NAMALWA (cell line): ENCODE measurements around the gene RHOBTB3.
A peak's percentile ranks its signal among the peaks of the same experiment; 100 is the strongest.

Experiments used
- DNase-seq: peaks from one replicate; pipeline ENCODE4 v3.0.0-alpha.2; 2015; ENCODE audit warnings: low spot score

Gene RHOBTB3

DNA sequence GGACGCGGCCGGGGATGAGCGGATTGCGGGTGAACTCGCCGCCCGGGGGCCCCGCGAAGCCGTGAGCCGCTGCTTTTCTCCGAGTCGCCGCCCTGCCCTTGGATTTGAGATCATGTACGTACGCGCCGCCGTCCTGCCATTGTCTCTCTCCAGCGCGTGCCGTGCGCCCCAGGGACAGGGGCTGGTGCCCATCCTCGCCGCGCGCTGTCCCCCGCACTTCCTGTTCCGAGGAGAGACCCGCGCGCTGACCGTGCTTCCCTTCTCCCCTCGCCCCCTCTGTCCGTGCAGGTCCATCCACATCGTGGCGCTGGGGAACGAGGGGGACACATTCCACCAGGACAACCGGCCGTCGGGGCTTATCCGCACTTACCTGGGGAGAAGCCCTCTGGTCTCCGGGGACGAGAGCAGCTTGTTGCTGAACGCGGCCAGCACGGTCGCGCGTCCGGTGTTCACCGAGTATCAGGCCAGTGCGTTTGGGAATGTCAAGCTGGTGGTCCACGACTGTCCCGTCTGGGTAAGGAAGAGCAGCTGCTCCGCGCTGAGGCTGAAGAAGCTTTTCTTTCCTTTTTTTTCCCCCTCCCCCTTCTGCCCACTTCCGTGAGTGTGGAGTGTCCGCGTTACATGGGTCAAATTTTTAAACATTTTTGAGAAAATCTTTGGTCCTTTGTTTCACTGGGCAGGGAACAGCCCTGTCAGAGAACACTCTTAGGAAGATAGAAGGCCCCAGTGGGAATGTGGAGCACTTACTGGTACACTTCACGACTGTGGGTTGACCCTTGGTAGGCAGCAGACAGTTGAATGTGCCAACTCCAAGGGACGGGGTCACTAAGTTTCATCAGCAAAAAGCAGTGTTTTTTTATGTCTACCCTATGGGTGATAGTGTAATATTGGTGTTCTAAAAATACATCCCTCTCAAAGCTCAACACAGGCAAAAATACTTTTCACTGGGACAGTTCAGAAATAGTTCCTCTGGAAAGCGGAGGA is 727 bp downstream of the RHOBTB3 start:
- peak; percentile 21 for DNase-seq

DNA sequence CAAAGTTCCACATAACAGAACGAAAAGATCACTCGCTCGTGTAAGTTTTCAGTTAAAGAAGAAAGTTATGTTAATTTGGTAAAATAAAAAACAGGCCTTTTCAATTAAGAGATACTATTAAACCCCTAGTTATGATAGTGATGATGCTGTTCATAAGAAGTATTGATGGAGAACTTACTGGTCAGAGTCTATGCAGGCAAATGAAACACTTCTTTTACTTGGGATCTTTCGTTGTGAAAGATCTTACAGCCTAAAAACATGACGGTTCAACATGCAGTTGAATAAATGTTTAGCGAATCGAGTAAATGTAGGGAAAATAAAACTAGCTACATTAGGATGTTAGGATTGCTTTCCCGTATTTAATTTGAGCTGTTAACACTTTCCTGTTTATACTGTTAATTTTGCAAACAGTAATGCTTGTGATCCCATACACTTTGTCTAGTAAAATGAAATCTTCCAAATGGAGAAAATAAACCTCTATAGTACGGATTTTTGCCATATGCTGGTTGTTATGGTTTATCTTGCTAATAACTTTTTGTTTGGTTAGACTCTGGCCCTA is 2.0 kb downstream of the RHOBTB3 start:
- no peak for DNase-seq

DNA sequence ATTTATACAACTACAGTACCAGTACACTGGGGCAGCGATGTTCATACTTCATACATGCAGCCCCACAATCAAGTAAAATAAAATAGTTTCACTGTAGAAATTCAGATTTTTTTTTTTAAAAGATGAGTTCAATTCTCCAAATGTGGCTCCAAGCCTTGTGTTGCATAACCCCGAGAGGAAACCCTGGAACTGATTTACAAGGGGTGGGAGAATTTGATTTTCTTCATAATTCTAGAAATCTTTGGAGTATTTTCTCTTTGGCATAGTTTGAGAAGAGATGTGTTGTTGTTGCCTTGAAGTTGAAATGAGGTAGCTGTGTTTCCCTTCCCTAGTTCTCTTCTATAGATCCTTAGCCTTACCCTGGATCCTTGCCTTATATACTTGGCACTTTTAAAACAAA is 3.1 kb downstream of the RHOBTB3 start:
- no peak for DNase-seq

DNA sequence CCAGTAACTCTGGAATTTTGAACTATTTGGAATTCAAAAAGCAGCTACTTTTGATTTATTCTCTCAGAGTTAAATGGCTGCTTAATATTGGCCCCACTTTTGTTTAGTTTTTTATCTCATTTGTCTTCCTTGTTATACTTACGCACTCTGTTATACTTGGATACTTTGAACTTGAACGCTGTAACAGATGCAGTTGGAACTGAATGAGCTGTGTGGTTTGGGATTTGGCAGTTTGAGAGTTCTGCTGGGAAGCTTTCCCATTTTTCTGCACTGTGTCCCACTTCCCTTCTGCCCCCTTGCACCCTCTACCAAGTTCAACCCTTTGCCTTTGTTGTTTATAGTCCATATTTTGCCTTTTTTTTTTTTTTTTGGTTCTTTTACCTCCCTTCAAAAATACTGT is 3.8 kb downstream of the RHOBTB3 start:
- no peak for DNase-seq

DNA sequence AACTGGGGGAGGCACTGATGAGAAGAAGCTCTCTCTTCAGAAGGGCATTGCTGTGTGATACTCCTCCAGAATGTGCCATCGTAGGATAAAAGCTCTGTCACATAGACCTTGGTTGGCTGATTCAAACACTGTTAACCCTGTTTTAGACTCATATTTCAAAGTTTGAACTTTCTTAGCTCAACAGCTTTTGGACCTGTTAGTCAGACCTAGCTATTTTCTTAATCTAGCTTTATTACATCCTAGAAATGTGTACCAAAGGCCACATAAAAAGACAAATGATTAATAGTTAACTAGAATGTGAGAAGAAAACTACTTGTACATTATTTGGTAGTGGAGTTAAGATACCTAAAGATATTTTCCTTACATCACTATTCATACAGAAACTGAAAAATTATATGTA is 4.3 kb downstream of the RHOBTB3 start:
- no peak for DNase-seq

DNA sequence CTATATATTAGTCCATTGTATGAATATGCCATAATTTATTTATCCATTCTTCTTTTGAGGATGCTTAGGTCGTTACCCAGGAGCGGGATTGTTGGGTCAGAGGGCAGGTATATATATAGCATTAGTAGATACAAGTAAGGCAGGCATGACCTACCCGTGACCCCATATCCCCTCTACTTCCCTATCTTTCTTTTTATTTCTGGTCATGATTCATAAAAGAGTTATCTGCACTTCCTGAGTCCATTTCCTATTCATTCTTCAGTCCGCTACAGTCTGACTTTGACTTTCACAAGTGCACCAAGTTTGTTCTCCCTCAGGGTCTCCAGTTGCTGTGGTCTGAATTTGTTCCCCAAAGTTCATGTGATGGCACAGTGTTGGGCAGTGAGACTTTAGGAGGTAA is 6.9 kb downstream of the RHOBTB3 start:
- DNase-seq = no peak

DNA sequence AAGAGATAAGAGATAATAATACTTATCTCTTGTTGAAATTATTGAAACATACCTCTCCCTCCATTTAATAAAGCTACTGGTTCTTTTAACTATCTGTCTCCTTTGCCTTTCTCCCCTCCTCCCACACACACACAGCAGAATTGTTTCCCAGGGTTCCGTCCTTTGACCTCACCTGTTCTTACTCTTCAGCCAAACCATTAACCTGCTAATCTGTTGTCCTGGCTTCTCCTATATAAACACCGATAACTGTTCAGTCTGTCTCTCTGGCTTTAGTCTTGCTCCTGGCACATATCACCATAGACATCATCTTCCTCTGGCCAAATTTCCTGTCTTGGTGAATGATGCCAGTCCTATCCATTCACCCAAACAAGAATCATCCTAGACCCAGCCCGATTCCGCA is 7.7 kb downstream of the RHOBTB3 start:
- DNase-seq = no peak

DNA sequence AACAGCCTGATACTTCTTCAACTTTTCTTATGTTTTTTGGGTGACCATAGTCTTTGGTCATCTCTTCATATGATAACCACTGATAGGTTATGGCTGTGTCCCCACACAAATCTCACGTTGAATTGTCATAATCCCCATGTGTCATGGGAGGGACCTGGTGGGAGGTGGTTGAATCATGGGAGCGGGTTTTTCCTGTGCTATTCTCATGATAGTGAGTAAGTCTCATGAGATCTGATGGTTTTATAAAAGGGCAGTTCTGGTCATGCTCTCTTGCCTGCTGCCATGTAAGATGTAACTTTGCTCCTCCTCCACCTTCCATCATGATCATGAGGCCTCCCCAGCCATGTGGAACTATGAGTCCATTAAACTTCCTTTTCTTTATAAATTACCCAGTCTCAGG is 8.7 kb downstream of the RHOBTB3 start:
- DNase-seq = no peak

DNA sequence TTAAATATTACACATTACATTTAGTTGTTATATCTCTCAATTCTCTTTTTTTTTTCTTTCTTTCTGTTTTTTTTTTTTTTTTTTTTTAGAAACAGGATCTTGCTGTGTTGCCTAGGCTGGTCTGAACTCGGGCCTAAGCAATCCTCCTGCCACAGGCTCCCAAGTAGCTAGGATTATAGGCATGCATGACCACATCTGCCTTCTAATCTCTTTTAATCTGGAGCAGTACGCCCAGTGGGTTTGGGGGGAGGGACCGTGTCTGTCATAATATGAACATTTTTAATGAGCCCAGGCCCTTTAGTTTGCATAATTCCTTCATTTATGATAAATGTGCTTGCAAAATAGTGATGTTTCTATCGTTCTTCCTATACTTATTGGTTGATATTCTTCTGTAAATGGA is 10.3 kb downstream of the RHOBTB3 start:
- no peak for DNase-seq

DNA sequence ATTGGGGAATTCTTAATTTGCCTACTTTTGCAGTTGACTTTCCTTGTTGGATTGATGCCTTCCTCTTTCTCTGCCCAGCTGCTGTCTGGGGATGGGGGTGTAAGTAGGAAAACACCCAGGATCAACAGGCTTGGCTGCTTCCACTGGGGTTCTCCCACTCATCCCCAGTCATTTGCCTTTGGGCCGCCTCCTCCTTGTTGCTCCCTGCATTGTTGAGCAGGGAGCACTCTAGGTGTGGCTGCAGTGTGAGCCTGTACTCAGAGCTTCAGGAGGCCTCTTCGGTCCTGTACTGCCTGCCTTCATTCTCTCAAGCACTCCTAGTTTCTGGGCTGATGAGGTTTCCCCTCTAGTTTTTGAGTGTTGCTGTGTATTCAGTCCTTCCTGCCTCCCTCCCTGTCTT is 12.1 kb downstream of the RHOBTB3 start:
- DNase-seq = no peak

DNA sequence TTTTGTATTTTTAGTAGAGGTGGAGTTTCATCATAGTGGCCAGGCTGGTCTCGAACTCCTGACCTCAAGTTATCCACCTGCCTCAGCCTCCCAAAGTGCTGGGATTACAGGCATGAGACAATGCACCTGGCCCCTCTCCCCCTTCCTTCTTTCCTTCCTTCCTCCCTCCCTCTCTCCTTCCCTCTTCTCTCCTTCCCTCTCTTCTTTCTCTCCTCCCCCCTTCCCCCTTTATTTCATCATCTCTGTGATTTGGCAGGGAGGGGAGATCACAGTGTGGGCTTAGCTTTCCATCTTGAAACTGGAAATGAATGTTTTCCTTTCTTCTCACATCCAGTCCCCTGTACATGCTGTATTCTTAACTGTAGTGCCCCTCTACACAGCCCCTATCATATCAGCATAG is 12.7 kb downstream of the RHOBTB3 start:
- DNase-seq = no peak

DNA sequence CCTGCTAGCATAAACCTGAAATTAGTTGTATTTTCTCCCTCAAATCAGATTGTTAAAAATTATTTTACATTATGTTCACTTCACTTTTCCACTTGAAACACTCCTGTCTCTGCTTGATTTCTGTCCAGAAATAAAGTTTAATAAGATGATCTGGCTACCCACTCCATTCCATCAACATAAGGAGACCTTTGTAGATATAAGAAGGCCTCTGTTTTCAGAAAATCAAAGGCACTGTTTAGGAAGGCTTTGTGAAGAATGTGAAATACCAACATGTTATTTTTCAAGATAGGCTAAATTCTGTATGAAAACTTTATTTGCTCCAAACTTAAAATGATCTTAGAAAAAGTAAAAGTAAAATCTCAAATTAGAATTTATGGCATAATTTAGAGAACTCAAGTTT is 15.1 kb downstream of the RHOBTB3 start:
- no peak for DNase-seq

DNA sequence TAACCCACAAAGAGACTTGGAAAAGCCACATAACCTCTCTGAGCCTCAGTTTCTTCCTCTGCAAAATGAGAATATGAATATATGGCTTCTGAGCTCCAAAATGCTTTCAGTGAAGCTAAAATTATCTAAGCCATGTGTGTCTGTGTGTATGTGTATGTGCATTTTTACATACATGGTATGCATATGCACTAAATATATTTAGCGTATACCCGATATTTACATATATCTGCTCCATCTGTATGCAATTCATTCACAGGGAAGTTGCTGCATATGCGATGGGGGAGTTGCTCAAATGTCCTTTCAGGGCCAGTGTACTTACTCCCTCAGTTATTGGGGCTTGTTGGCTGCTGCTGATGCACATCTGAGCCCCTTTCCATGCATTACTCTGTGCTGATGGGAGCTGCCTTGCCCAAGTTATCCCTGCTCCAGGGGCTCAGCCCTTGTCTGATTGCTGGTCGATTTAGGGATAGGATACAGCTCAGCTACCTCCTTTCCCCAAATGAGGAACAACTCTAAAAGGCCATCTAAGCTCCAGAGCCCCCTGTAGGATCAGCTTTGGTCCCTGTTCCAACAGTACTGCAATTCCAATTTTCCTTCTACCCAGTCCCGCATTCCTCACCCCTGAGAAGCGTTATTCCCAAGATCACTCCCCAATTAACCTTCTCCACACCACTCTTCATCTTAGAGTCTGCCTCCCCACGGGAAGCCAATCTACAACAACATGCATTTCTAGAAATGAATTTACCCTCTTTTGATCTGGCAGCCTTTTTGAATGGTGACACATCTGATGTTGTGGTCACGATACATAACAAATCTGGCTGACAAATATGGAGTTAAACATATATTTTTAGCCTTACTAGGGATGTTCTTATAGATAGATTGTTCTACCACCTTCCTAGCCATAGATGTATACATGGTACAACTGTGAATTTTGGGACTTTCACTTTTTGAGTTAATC is 15.9 kb downstream of the RHOBTB3 start:
- DNase-seq = no peak

DNA sequence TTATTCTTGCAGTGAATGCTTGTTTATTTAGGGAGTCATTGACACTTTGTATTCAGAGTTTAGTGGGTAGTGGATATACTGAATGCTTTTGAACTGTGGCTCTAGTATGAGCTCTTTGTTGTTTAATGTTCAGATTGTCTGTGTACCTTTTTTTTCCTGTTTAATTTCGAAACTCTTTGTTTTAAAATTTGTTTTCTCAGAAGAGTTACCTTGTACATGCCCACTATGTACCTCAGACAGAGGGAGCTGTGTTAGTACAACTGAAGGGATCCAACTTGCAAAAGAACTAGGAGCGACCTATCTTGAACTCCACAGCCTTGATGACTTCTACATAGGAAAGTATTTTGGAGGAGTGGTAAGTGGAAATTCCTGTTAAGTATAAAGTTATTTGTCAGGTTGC is 17.0 kb downstream of the RHOBTB3 start:
- DNase-seq = no peak

DNA sequence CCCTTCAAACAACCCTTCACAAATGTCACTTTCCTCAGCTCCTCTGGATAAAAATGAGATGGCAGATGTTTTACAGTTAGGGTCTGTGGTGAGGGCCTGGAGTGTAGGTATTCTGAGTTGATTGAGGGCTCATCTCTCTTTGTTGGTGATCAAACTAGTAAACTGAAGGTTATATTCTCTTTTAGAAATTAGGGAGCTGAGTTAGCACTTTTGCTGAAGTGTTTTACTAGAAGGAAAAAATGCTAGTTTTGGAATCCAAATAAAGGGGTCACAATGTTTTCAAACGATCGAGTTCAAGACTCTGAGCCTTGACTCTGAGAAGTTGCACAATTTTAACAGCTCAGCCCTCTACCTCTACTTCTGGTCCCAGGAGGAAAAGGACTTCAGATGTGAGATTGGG is 23.4 kb downstream of the RHOBTB3 start:
- DNase-seq = no peak

DNA sequence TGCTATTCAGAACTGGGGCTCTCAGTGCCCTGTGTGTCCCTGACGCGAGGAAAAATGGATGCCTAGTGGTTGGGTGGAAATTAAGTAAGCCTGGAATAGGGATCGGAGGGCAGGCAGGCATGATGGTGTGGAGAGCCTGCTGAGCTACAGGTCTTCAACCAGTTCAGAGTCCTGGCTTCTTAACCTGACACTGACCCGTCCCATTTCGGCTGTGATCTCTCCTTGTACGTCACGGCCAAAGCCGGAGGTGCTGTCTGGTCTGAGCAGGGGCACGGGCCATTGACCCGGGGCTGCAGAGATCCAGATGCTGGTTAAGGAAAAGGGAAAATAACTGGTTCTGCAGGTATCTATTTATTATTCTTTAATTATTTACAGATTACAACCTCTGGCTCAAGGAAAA is 27.9 kb downstream of the RHOBTB3 start:
- DNase-seq = no peak

DNA sequence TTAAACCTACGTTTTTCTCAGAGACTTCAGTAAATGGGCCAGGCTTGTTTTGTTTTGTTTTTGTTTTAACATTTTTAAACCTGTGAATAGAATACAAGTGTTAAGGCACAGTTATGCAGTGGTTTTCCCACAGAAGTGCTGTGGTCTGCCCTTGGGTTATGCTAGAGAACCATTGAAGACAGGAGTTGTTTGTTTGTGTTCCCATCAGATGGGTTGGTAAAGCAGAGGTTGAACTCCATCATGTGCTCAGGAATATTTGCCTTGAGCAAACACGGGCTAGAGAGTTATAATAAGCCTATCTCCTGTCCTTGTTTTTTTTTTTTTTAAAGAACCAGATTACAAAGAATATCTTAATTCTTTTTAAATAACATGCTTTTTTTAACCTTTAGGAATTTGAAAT is 28.5 kb downstream of the RHOBTB3 start:
- DNase-seq = no peak

DNA sequence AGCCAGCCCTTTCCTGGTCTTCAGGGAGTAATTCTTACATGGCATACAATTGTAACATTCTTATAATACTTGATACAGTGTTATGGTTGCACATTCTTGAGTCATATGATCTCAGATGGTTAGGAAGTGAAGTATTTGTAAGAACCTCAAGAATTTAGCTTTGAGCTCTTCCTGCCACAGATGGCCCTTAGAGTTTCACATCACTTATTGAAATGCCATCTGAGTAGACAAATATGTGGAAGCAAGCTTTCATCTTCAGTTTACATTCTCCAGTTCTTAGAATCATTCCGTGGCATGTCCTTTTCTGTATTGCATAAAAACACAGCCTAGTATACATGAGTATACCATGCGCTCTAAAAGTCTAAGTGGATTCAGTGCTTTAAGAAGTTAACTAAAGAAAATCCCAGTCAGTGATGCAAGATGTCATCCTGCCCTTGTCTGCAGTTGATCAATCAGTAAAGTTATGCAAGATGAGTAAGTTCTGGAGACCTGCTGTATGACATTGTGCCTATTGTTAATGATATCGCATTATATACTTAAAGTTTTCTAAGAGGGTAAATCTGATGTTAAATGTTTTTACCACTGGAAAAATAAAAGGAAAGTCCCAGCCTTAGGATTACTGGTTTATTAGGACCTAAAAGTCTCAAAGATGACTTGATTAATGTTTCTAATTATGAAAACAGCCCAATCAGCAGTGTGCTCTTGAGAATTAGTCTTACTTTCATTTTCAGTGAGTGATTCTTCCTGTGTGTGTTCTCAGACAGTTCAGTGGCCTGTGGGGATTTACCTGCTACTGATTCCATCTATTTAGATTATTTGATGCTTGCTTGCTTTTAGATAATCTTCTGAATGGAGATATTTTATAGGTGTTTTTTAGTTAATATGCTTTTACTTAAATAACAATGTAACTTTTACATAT is 29.4 kb downstream of the RHOBTB3 start:
- DNase-seq = peak; percentile 64

DNA sequence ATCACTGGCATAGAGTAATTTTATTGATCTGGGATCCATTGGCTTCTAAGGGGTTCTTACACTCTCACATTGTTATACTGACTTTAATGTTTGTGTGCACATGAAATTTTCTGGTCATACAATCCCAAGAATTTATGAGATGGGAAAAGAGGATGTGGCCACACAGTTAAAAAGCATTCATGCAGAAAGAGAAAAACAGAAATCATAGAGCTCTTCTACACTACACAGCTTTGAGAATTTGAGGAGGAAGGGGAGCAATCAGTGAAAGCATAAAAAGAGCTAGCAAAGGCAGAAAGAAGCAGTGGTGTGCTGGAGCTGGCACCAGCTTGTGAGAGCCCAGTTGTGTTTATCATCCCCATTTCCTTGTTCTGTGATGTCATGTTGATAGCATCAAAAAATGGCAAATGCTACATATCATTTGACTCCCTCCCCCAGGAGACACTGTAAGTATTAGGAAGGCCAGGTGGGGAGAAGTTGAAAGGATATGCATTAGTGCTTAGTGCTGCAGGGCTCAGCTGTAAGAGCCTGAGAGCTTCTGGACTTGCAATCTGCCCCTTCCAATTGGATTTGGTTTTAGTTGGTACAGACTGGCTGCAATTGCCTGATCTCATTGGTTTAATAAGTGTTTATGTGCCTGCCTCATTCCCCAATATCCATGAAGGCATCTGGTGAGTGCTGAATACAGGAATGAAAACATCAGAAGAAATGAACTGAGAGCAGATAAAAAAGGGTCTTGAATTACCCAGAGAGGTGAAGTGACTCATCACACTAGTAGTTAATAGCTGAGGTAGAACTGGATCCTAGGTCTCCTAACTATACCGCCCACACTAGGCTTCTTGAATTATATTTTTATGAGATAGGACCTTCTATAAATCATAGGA is 30.9 kb downstream of the RHOBTB3 start:
- peak; percentile 15 for DNase-seq

DNA sequence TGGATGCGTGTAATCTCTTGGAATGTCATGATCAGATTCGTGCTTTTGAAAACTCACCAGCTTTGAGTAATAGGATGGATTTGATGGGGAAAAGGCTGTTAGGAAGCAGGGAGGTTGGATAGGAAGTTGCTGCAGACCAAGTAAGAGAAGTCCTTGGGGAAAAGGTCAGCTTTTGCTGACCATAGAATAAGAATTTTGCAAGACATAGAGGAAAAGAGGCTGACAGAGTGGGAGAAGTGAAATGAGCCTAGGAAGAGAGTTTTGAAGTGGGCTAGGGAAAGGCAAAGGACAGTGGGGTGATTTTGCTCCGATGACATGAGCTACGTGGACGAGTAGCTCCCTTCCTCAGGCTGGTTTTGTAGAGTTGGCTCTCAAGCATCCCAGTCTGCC is 31.5 kb downstream of the RHOBTB3 start:
- no peak for DNase-seq

DNA sequence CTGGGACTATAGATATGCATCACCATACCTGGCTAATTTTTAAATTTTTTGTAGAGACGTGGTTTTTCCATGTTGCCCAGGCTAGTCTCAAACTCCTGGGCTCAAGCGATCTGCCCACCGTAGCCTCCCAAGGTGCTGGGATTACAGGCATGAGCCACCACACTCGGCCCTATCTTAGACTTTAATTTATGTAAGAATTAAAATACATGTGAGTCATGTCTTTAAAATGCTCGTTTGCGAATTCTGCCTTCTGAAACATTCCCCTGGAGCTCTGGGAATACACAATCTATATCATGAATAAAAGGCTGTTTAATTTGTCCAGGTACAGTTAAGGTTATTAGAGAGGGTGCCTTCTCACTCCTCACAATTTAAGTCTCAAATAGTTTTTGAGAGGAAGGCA is 32.8 kb downstream of the RHOBTB3 start:
- no peak for DNase-seq
